ENCODE data around the gene GPATCH4.
A peak's percentile ranks its signal among the peaks of the same experiment; 100 is the strongest.

DNA sequence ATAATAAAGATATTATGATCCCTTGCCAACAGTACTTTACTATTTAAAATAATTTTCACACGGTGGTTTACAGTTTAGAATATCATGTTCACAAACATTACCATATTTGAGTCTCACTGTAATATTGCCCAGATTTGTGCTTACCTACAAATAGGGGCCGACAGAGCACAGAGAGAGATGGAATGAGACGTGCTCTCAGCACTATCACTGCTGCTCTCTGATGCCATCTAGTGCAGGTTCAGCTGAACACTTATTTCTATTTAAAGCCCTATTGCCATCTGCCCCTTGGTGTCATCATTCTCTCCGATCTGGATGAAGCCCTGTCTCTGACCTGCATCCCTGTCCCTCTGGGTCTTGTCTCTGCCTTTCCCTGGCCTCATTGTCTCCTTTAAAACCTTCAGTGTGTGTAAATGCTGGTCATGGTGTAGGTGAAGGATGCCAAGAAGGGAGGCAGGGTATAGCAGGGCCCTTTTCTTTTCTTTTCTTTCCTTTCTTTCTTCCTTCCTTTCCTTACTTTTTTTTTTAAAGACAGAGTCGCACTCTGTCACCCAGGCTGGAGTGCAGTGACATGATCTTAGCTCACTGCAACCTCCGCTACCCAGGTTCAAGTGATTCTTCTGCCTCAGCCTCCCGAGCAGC, 6.9 kb upstream of the GPATCH4 start:
- TF ChIP-seq, protein P1, sequence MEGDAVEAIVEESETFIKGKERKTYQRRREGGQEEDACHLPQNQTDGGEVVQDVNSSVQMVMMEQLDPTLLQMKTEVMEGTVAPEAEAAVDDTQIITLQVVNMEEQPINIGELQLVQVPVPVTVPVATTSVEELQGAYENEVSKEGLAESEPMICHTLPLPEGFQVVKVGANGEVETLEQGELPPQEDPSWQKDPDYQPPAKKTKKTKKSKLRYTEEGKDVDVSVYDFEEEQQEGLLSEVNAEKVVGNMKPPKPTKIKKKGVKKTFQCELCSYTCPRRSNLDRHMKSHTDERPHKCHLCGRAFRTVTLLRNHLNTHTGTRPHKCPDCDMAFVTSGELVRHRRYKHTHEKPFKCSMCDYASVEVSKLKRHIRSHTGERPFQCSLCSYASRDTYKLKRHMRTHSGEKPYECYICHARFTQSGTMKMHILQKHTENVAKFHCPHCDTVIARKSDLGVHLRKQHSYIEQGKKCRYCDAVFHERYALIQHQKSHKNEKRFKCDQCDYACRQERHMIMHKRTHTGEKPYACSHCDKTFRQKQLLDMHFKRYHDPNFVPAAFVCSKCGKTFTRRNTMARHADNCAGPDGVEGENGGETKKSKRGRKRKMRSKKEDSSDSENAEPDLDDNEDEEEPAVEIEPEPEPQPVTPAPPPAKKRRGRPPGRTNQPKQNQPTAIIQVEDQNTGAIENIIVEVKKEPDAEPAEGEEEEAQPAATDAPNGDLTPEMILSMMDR (conservative IDR thresholded peaks at IDR 0.05; ENCODE audit: low read depth, low read length) = peak; percentile 92
- TF ChIP-seq EZH2 (IDR thresholded peaks at IDR 0.05; ENCODE audit: low read length, unreplicated experiment) (no peak), EZH2phosphoT487 (IDR thresholded peaks at IDR 0.05; ENCODE audit: borderline replicate concordance, low read length) (no peak)

Data from PC-3 (cell line).